SH-SY5Y (cell line): Measurements from ENCODE around the gene KHSRP.

ENCODE experiments used
- GATA2 ChIP-seq: IDR thresholded peaks from 2 replicates; pipeline ENCODE4 v1.6.1; 2011; ENCODE audit warnings: mild to moderate bottlenecking, low read depth, low read length
- GATA3 ChIP-seq: IDR thresholded peaks from 2 replicates; pipeline ENCODE4 v1.6.1; 2011; ENCODE audit warnings: low read depth, mild to moderate bottlenecking, low read length, moderate library complexity

GRCh38 chr19:6448045-6448444 is 23.4 kb upstream of the KHSRP start:
- TF ChIP-seq GATA2 = no peak
- no peak for TF ChIP-seq GATA3
